HepG2 (cell line): Measurements from ENCODE around the gene COL8A1. TPM values are rescaled to one million over a fixed set of nuclear protein-coding genes. Genes with fewer than 3 reads are reported as not detected.

Experiments used
- ARID4A ChIP-seq: sonication (generic); formaldehyde crosslinking; IDR thresholded peaks from 2 replicates; pipeline ENCODE4 v1.5.0; 2020; ENCODE audit warnings: mild to moderate bottlenecking, missing genetic modification reagents, borderline replicate concordance
- GTF3A ChIP-seq: sonication (generic); formaldehyde crosslinking; conservative IDR thresholded peaks from 2 replicates; pipeline ENCODE4 v1.4.0; 2020; ENCODE audit warnings: mild to moderate bottlenecking, missing genetic modification reagents
- HBP1 ChIP-seq: IDR thresholded peaks from 2 replicates; pipeline ENCODE4 v1.6.1; 2016; ENCODE audit warnings: low read depth, control low read depth
- JDP2 ChIP-seq: sonication (generic); formaldehyde crosslinking; IDR thresholded peaks from 2 replicates; pipeline ENCODE4 v1.8.1; 2022; ENCODE audit warnings: missing genetic modification reagents, borderline replicate concordance
- MAF1 ChIP-seq: sonication (generic); formaldehyde crosslinking; IDR thresholded peaks from 2 replicates; pipeline ENCODE4 v1.5.0; 2020; ENCODE audit warnings: missing genetic modification reagents, borderline replicate concordance
- NCOA2 ChIP-seq: sonication (generic); formaldehyde crosslinking; IDR thresholded peaks from 2 replicates; pipeline ENCODE4 v1.8.0; 2022; ENCODE audit warnings: inconsistent platforms
- SAFB2 ChIP-seq: sonication (generic); formaldehyde crosslinking; IDR thresholded peaks from 2 replicates; pipeline ENCODE4 v1.5.1; 2020; ENCODE audit warnings: missing genetic modification reagents, low read depth, mild to moderate bottlenecking, borderline replicate concordance
- SIN3B ChIP-seq: fragments of 150-350 bp; IDR thresholded peaks from 2 replicates; pipeline ENCODE4 v1.6.1; 2014; ENCODE audit warnings: low read length
- SRSF9 ChIP-seq: fragments of 200-400 bp; formaldehyde crosslinking; IDR thresholded peaks from 2 replicates; pipeline ENCODE4 v1.6.1; 2018; ENCODE audit warnings: borderline replicate concordance, mild to moderate bottlenecking, low read depth, low read length; ENCODE audit not compliant: insufficient read depth, poor library complexity, severe bottlenecking
- YEATS4 ChIP-seq: sonication (generic); formaldehyde crosslinking; IDR thresholded peaks from 2 replicates; pipeline ENCODE4 v1.4.0; 2020; ENCODE audit warnings: missing genetic modification reagents, borderline replicate concordance
- ZNF333 ChIP-seq: sonication (generic); formaldehyde crosslinking; IDR thresholded peaks from 2 replicates; pipeline ENCODE4 v1.4.0; 2020; ENCODE audit warnings: mild to moderate bottlenecking, missing genetic modification reagents, borderline replicate concordance
- polyA plus RNA-seq, 8 experiments: library from polyadenylated mRNA; depleted of rRNA in 3 of 8; stranded (reverse) in 7 of 8; unstranded in 1 of 8; fragments of >200 nt; fragmentation: Illumina TruSeq in 4 of 8; extraction: Trizol in 4 of 8; gene quantifications; 2 replicates each; pipeline versions ENCODE4 v1.2.1 to v1.2.3, GENCODE V29; 2011 to 2016; ENCODE audit warnings: low read depth in 4 of 8, missing spikeins in 1 of 8, mixed read lengths in 1 of 8; ENCODE audit not compliant: insufficient read depth in 1 of 8
- total RNA-seq, 5 experiments: library from RNA; depleted of rRNA; stranded (reverse); fragments of >200 nt; fragmentation: Illumina TruSeq; extraction: Trizol; gene quantifications; 2 replicates each; pipeline ENCODE4 v1.2.3, GENCODE V29; 2016; ENCODE audit warnings: low read depth in 1 of 5
- TF ChIP-seq, protein P1 (sequence below): sonication (generic); formaldehyde crosslinking; conservative IDR thresholded peaks from 2 replicates; pipeline ENCODE4 v1.8.1; 2023; ENCODE audit warnings: missing genetic modification reagents
- TF ChIP-seq, protein P2 (sequence below): sonication (generic); formaldehyde crosslinking; IDR thresholded peaks from 2 replicates; pipeline ENCODE4 v1.4.0; 2020; ENCODE audit warnings: missing genetic modification reagents
- TF ChIP-seq, protein P3 (sequence below): IDR thresholded peaks from 2 replicates; pipeline ENCODE4 v1.6.1; 2016; ENCODE audit warnings: mild to moderate bottlenecking, missing biosample characterization, missing genetic modification reagents
- TF ChIP-seq, protein P4 (sequence below): sonication (generic); formaldehyde crosslinking; IDR thresholded peaks from 2 replicates; pipeline ENCODE4 v1.5.0; 2020; ENCODE audit warnings: missing genetic modification reagents
- TF ChIP-seq, protein P5 (sequence below): sonication (generic); formaldehyde crosslinking; conservative IDR thresholded peaks from 2 replicates; pipeline ENCODE4 v1.4.0; 2020; ENCODE audit warnings: missing genetic modification reagents

Gene COL8A1
- total and polyA plus RNA-seq, 2 of the 13 experiments (the other 11 are each of a cell fraction or from before 2014, with no cell fraction given): not detected

GRCh38 chr3:99817437-99818240 lies 179.2 kb downstream of the COL8A1 start, which contains the start of gene CMSS1 (continued):
- no peak for TF ChIP-seq SRSF9
- peak; percentile 28; the same call in 1 of the 2 replicates for TF ChIP-seq NCOA2 (CRISPR knock-in tag)
- TF ChIP-seq, protein P1, sequence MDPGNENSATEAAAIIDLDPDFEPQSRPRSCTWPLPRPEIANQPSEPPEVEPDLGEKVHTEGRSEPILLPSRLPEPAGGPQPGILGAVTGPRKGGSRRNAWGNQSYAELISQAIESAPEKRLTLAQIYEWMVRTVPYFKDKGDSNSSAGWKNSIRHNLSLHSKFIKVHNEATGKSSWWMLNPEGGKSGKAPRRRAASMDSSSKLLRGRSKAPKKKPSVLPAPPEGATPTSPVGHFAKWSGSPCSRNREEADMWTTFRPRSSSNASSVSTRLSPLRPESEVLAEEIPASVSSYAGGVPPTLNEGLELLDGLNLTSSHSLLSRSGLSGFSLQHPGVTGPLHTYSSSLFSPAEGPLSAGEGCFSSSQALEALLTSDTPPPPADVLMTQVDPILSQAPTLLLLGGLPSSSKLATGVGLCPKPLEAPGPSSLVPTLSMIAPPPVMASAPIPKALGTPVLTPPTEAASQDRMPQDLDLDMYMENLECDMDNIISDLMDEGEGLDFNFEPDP (CRISPR knock-in tag): no peak
- TF ChIP-seq YEATS4 (CRISPR knock-in tag): peak; percentile 92
- TF ChIP-seq, protein P2, sequence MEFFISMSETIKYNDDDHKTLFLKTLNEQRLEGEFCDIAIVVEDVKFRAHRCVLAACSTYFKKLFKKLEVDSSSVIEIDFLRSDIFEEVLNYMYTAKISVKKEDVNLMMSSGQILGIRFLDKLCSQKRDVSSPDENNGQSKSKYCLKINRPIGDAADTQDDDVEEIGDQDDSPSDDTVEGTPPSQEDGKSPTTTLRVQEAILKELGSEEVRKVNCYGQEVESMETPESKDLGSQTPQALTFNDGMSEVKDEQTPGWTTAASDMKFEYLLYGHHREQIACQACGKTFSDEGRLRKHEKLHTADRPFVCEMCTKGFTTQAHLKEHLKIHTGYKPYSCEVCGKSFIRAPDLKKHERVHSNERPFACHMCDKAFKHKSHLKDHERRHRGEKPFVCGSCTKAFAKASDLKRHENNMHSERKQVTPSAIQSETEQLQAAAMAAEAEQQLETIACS (CRISPR knock-in tag): peak; percentile 47
- TF ChIP-seq, protein P3, sequence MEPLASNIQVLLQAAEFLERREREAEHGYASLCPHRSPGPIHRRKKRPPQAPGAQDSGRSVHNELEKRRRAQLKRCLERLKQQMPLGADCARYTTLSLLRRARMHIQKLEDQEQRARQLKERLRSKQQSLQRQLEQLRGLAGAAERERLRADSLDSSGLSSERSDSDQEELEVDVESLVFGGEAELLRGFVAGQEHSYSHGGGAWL (CRISPR knock-in tag): peak; percentile 69; the same call in 1 of the 2 replicates
- no peak for TF ChIP-seq GTF3A (CRISPR knock-in tag)
- TF ChIP-seq, protein P4, sequence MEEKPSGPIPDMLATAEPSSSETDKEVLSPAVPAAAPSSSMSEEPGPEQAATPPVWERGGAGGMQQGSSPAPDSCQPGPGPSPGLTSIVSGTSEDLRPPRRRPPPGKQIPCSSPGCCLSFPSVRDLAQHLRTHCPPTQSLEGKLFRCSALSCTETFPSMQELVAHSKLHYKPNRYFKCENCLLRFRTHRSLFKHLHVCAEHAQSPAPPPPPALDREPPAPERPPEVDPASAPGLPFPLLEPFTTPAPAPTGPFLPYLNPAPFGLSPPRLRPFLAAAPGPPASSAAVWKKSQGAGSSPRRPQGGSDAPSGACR (CRISPR knock-in tag): peak; percentile 85; the same call in 1 of the 2 replicates
- peak; percentile 59; the same call in 1 of the 2 replicates for TF ChIP-seq HBP1 (CRISPR knock-in tag)
- TF ChIP-seq ZNF333 (CRISPR knock-in tag): no peak
- TF ChIP-seq SAFB2 (CRISPR knock-in tag): no peak
- TF ChIP-seq, protein P5, sequence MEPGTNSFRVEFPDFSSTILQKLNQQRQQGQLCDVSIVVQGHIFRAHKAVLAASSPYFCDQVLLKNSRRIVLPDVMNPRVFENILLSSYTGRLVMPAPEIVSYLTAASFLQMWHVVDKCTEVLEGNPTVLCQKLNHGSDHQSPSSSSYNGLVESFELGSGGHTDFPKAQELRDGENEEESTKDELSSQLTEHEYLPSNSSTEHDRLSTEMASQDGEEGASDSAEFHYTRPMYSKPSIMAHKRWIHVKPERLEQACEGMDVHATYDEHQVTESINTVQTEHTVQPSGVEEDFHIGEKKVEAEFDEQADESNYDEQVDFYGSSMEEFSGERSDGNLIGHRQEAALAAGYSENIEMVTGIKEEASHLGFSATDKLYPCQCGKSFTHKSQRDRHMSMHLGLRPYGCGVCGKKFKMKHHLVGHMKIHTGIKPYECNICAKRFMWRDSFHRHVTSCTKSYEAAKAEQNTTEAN (CRISPR knock-in tag): no peak
- peak; percentile 97 for TF ChIP-seq ARID4A (CRISPR knock-in tag)
- no peak for TF ChIP-seq JDP2
- TF ChIP-seq MAF1 (CRISPR knock-in tag): 0 out of 2 replicates have a peak, but pooled peaks have one; percentile 65
- TF ChIP-seq SIN3B: peak; percentile 83
